SHP77 (cell line): Measurements from ENCODE around the gene OPN1MW.
"Not testable (repeated sequence)": the region's sequence is repeated elsewhere in the genome, so short reads cannot be mapped to it uniquely, and the experiment has no call there.

ENCODE experiments used
- DNase-seq, 2 experiments: peaks; one replicate each; lab custom pipeline; 2025; lab: John Stamatoyannopoulos, UW

The OPN1MW gene

GRCh38 chrX:154211057-154211456 lies 28.7 kb downstream of the OPN1MW start:
- DNase-seq, result not testable (repeated sequence)

GRCh38 chrX:154211499-154211898 lies 29.1 kb downstream of the OPN1MW start:
- DNase-seq, result not testable (repeated sequence)

- not testable (repeated sequence) for DNase-seq
Observed at GRCh38 chrX:154219456-154219855, 37.1 kb downstream of the OPN1MW start, which contains the start of gene OPN1MW2. TSS of gene OPN1MW2 (plus strand) at chrX:154219756. CDS start at chrX:154219816, 60 bp downstream.

- not testable (repeated sequence) for DNase-seq
Observed at GRCh38 chrX:154225292-154225691, 42.9 kb downstream of the OPN1MW start.

- not testable (repeated sequence) for DNase-seq
Observed at GRCh38 chrX:154226706-154227105, 44.3 kb downstream of the OPN1MW start.

- not testable (repeated sequence) for DNase-seq
Observed at GRCh38 chrX:154231443-154231842, 49.0 kb downstream of the OPN1MW start.

- DNase-seq, result not testable (repeated sequence)
Observed at GRCh38 chrX:154233620-154234019, 51.2 kb downstream of the OPN1MW start.

GRCh38 chrX:154238939-154239559 lies 56.7 kb downstream of the OPN1MW start:
- DNase-seq, result not testable (repeated sequence)

- DNase-seq, result not testable (repeated sequence)
Observed at GRCh38 chrX:154239982-154240503, 57.6 kb downstream of the OPN1MW start.
